GM12892 (cell line): ENCODE results near the gene NOD1. TPM values are rescaled to one million over a fixed set of nuclear protein-coding genes. Genes with fewer than 3 reads are reported as not detected.
"Not testable (repeated sequence)": the region's sequence is repeated elsewhere in the genome, so short reads cannot be mapped to it uniquely, and the experiment has no call there.

ENCODE experiments used
- DNase-seq: peaks from one replicate; pipeline ENCODE4 v3.0.0; 2011; ENCODE audit not compliant: insufficient read length
- FAIRE-seq: peaks from 2 replicates; lab custom pipeline; 2011; peaks lifted over from hg19 to GRCh38; lab: Jason Lieb, UNC
- POLR2A ChIP-seq: IDR thresholded peaks from 2 replicates; pipeline ENCODE4 v1.6.1; 2011; ENCODE audit warnings: low read depth, low read length, control low read depth
- POLR2AphosphoS5 ChIP-seq: IDR thresholded peaks from 2 replicates; pipeline ENCODE4 v1.6.1; 2011; ENCODE audit warnings: low read depth, low read length, control low read depth
- TAF1 ChIP-seq: IDR thresholded peaks from 2 replicates; pipeline ENCODE4 v1.6.1; 2011; ENCODE audit warnings: low read depth, mild to moderate bottlenecking, control low read depth, low read length, borderline replicate concordance
- polyA plus RNA-seq: library from polyadenylated mRNA; unstranded; fragments of >200 nt; gene quantifications from one replicate; pipeline ENCODE4 v1.2.1, GENCODE V29; 2012; ENCODE audit warnings: missing spikeins, inconsistent platforms; ENCODE audit not compliant: missing spikeins

NOD1 gene
- 5.0 TPM for polyA plus RNA-seq

- peak; percentile 68 for DNase-seq
- peak; percentile 90 for FAIRE-seq
- TF ChIP-seq POLR2AphosphoS5 (peak; percentile 47; the same call in 1 of the 2 replicates), POLR2A (peak; percentile 73; the same call in 1 of the 2 replicates), TAF1 (peak; percentile 56)
These were observed at the start of gene NOD1 for GRCh38 chr7:30478349-30479201. NOD1 (minus strand) TSS chr7:30478784; CDS start chr7:30456921, 21,863 bp downstream.

DNA sequence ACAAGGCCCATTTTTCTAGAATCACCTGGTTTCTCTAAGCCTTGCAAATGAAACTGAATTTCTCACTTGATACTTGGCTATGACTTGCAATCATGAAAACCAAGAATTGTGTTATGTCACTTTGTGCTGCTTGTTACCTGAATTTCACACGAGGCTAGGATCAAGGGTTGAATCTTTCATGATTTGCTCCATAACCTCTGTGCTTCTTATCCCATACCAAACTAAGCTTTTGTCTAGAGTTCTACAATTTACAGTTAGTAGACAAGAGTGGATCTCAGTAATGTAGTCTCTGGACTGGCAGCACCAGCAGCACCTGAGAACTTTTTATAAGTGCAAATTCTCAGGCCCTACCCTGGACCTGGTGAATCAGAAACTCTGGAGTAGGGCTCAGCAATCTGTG lies 48.7 kb upstream of the NOD1 start:
- DNase-seq, FAIRE-seq: not testable (repeated sequence)

DNA sequence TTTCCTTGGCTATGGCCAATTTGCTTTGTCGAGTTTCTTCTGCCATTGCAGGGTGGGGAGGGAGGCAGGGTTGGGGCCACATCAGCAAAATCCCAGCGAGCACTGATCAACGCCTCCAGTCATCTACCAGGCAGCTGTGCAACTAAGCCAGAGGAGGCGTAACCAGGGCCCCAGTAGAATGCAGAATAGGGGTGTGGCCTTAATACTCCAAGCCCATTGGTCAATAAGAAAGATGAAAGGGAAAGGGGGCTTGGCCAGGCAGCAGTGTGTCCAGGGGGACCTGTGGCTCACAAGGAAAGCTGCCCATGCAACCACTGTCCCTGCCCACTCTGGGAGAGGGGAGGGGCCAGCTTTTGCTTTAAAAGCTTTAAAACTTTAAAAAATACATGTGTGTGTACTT lies 47.6 kb upstream of the NOD1 start:
- TF ChIP-seq TAF1: no peak
- TF ChIP-seq POLR2A: no peak
- no peak for TF ChIP-seq POLR2AphosphoS5
- DNase-seq: no peak
- no peak for FAIRE-seq

GRCh38 chr7:30525429-30525828 lies 46.8 kb upstream of the NOD1 start:
- FAIRE-seq (no peak), DNase-seq (no peak)
- TF ChIP-seq POLR2AphosphoS5 (no peak), TAF1 (no peak), POLR2A (no peak)

DNA sequence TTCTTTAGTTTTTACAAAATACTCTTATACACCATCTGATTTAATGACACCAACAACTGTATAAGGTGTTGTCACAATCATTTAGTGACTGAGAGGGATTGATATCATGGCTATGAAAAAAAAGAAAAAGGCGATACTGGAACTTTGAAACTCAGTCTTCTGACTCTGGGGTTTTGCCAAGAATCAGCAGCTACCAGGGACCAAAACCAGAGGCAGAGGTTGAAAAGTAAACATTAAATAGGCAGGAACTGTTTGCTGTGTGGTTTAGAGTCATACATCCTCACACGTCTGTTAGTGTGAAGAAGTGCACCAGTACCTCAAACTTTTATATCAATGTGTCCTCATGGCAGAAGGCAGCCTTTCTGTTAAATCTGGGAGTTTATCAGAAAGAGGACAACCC lies 46.0 kb upstream of the NOD1 start:
- TF ChIP-seq POLR2AphosphoS5: no peak
- no peak for TF ChIP-seq POLR2A
- TF ChIP-seq TAF1: no peak
- no peak for FAIRE-seq
- DNase-seq: no peak

GRCh38 chr7:30523466-30523865 lies 44.9 kb upstream of the NOD1 start:
- TF ChIP-seq POLR2A: no peak
- TF ChIP-seq POLR2AphosphoS5: no peak
- no peak for TF ChIP-seq TAF1
- no peak for DNase-seq
- FAIRE-seq: no peak

- FAIRE-seq: no peak
- TF ChIP-seq POLR2AphosphoS5 (no peak), POLR2A (no peak), TAF1 (no peak)
- DNase-seq: no peak
These were observed 43.6 kb upstream of the NOD1 start for GRCh38 chr7:30522159-30522558.

GRCh38 chr7:30521532-30521931 lies 42.9 kb upstream of the NOD1 start:
- no peak for FAIRE-seq
- no peak for DNase-seq
- TF ChIP-seq TAF1 (no peak), POLR2A (no peak), POLR2AphosphoS5 (no peak)

GRCh38 chr7:30519122-30519521 lies 40.5 kb upstream of the NOD1 start:
- TF ChIP-seq TAF1 (no peak), POLR2AphosphoS5 (no peak), POLR2A (no peak)
- FAIRE-seq (no peak), DNase-seq (no peak)

DNA sequence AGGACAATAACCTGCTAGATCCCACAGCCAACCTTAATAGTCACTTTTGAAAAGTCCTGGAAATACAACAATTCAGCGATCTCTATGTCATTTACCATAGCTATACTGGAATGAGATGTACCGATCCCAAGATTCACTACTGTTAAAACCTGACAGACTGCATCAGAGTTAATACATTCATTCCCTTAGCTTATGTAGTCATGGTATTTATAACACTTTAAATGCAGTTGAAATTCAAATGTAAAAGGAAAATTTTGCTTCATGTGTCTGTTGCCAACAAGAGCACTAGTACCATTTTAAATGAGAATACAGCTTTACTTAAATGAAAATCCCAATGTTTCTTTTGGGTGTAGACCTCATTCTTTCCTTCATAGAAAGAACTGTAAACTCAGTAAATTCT lies 37.2 kb upstream of the NOD1 start:
- no peak for FAIRE-seq

GRCh38 chr7:30514776-30515175 lies 36.2 kb upstream of the NOD1 start:
- DNase-seq: no peak
- no peak for FAIRE-seq
- TF ChIP-seq POLR2A (no peak), POLR2AphosphoS5 (no peak), TAF1 (no peak)

More for the DNA sequence above, 37.2 kb upstream of the NOD1 start:
- DNase-seq: no peak
- TF ChIP-seq TAF1 (no peak), POLR2AphosphoS5 (no peak), POLR2A (no peak)

- no peak for TF ChIP-seq POLR2A
- TF ChIP-seq TAF1: no peak
- FAIRE-seq: no peak
- DNase-seq: no peak
These were observed 35.6 kb upstream of the NOD1 start for GRCh38 chr7:30514177-30514576.

GRCh38 chr7:30513762-30514161 lies 35.2 kb upstream of the NOD1 start:
- no peak for DNase-seq
- TF ChIP-seq POLR2AphosphoS5 (no peak), POLR2A (no peak), TAF1 (no peak)
- no peak for FAIRE-seq
